CD4-positive, alpha-beta T cell treated with Interferon alpha-2 for 1 hour (primary cell): ENCODE results near the gene LDLRAD4.
A peak's percentile ranks its signal among the peaks of the same experiment; 100 is the strongest.
"Not testable (repeated sequence)": the region's sequence is repeated elsewhere in the genome, so short reads cannot be mapped to it uniquely, and the experiment has no call there.

Experiments used
- DNase-seq, 2 donors: peaks; one replicate each; pipeline ENCODE4 v3.0.0-alpha.2; 2020 to 2022

LDLRAD4 gene

GRCh38 chr18:13658436-13659204 lies 440.1 kb downstream of the LDLRAD4 start:
- DNase-seq: no peak

GRCh38 chr18:13660510-13660909 lies 441.9 kb downstream of the LDLRAD4 start:
- DNase-seq: no peak

GRCh38 chr18:13661051-13661778 lies 442.7 kb downstream of the LDLRAD4 start:
- DNase-seq: no peak

GRCh38 chr18:13661779-13662256 lies 443.3 kb downstream of the LDLRAD4 start:
- no peak for DNase-seq

- DNase-seq: no peak
Measured at GRCh38 chr18:13672657-13673056, 454.1 kb downstream of the LDLRAD4 start.

- no peak for DNase-seq
Measured at GRCh38 chr18:13676471-13676870, 457.9 kb downstream of the LDLRAD4 start.

- DNase-seq: not testable (repeated sequence)
Measured at GRCh38 chr18:13677350-13677749, 458.8 kb downstream of the LDLRAD4 start.

- DNase-seq: peak in 1 of 2 donors; percentile 5
Measured at GRCh38 chr18:13680612-13681011, 462.1 kb downstream of the LDLRAD4 start.

- no peak for DNase-seq
Measured at GRCh38 chr18:13681701-13682100, 463.1 kb downstream of the LDLRAD4 start.

GRCh38 chr18:13684546-13684945 lies 466.0 kb downstream of the LDLRAD4 start:
- no peak for DNase-seq

- DNase-seq: no peak
Measured at GRCh38 chr18:13688191-13689136, 469.9 kb downstream of the LDLRAD4 start.

GRCh38 chr18:13690060-13690459 lies 471.5 kb downstream of the LDLRAD4 start:
- DNase-seq: not testable (repeated sequence)

- DNase-seq: not testable (repeated sequence)
Measured at GRCh38 chr18:13695337-13695736, 476.8 kb downstream of the LDLRAD4 start.

- DNase-seq: no peak
Measured at GRCh38 chr18:13696961-13697360, 478.4 kb downstream of the LDLRAD4 start.

- no peak for DNase-seq
Measured at GRCh38 chr18:13700153-13700552, 481.6 kb downstream of the LDLRAD4 start.
